NCI-H526 (cell line): ENCODE results near the gene BPTF.
"Not testable (repeated sequence)": the region's sequence is repeated elsewhere in the genome, so short reads cannot be mapped to it uniquely, and the experiment has no call there.

Source experiments
- DNase-seq, 2 experiments: peaks; one replicate each; lab custom pipeline; 2025; lab: John Stamatoyannopoulos, UW

Gene BPTF

DNA sequence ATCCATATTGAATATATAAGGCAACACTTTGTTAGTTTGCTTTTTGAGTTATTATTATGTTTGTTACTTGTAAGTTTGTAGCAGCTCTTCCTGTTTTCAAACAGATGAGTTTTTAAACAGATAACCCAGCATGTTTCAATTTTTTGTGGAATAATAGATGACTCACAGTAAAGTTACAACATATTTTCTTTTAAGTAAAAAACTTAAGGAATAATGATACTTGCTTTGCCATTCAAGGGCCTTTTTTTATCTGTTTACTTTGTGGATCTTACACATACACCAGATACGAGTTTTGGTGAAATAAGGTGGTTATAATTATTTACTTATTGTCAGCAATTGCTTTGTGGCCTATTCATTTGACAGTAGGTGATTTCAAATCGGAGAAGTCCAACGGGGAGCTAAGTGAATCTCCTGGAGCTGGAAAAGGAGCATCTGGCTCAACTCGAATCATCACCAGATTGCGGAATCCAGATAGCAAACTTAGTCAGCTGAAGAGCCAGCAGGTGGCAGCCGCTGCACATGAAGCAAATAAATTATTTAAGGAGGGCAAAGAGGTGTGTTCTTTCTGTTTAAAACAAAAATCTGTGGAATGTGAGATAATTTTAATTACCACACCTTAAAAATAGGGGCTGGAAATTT is 66.3 kb downstream of the BPTF start:
- peak in 1 of 2 experiments; percentile 9 for DNase-seq

DNA sequence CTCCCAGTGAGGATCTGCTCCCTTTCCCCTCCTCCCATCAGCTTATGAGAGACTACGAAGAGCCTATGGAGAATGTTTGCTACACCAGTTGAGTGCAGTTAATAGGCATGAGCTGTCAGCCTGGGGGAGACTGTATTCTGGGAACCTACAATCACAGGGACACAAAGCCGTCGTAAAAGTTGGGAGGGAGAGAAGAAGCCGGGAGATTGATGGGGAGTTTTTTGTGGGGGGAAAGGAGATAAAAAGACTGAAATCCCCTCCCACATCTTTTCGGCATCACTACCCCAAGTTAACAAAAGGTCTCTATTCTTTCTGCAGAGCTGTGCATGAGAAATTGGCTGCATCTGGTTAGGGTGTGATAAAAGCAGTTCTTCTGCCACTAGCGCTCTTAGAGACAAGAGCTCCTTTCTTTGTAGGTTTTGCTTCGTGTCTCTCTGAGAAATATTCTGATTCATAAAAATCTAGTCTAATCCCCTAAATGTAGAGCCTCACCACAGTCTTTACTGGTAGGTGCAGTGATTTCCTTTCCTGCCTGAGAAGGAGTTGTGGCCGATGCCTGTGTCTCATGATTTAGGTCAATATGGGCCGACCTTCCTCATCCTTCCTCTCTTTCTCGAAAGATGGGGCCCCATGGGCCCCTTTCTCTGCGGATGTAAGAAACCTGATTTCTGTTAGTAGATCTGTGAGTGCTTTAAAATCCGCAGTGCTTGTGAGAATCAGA is 77.4 kb downstream of the BPTF start:
- DNase-seq, result no peak

DNA sequence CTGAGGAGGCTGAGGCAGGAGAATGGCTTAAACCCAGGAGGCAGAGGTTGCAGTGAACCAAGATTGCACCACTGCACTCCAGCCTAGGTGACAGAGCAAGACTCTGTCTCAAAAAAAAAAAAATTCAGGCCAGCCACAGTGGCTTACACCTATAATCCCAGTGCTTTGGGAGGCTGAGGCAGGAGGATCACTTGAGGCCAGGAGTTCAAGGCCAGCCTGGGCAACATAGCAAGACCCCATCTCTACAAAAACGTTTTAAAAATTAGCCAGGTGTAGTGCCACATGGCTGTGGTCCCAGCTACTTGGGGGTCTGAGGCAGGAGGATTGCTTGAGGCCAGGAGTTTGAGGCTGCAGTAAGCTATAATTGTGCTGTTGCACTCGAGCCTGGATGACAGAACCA is 80.0 kb downstream of the BPTF start:
- DNase-seq, result not testable (repeated sequence)

DNA sequence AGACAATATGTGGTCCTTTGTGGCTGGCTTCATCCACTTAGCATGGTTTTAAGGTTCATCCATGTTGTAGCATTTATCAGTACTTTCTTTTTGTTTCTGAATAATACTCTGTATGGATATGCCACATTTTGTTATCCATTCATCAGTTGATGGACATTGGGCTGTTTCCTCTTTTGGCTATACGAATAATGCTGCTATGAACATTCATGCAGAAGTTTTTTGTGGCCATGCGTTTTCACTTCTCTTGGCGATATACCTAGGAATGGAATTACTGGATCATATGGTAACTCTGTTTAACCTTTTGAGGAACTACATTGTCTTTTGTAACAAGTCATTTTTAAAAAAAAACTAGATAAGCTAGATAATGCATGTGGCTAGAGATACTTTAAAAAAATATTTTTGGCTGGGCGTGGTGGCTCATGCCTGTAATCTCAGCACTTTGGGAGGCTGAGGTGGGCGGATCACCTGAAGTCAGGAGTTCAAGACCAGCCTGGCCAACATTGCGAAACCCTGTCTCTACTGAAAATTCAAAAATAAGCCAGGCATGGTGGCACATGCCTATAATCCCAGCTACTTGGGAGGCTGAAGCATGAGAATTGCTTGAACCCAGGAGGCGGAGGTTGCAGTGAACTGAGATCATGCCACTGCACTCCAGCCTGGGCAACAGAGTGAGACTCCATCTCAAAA is 85.0 kb downstream of the BPTF start:
- not testable (repeated sequence) for DNase-seq

DNA sequence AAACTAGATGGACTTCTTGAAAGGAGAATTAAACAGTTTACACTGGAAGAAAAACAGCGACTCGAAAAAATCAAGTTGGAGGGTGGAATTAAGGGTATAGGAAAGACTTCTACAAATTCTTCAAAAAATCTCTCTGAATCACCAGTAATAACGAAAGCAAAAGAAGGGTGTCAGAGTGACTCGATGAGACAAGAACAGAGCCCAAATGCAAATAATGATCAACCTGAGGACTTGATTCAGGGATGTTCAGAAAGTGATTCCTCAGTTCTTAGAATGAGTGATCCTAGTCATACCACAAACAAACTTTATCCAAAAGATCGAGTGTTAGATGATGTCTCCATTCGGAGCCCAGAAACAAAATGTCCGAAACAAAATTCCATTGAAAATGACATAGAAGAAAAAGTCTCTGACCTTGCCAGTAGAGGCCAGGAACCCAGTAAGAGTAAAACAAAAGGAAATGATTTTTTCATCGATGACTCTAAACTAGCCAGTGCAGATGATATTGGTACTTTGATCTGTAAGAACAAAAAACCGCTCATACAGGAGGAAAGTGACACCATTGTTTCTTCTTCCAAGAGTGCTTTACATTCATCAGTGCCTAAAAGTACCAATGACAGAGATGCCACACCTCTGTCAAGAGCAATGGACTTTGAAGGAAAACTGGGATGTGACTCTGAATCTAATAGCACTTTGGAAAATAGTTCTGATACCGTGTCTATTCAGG is 85.9 kb downstream of the BPTF start:
- DNase-seq, result no peak

DNA sequence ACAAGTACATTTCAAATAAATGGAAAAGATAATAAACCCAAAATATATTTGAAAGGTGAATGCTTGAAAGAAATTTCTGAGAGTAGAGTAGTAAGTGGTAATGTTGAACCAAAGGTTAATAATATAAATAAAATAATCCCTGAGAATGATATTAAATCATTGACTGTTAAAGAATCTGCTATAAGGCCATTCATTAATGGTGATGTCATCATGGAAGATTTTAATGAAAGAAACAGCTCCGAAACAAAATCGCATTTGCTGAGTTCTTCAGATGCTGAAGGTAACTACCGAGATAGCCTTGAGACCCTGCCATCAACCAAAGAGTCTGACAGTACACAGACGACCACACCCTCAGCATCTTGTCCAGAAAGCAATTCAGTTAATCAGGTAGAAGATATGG is 86.8 kb downstream of the BPTF start:
- DNase-seq, result no peak

DNA sequence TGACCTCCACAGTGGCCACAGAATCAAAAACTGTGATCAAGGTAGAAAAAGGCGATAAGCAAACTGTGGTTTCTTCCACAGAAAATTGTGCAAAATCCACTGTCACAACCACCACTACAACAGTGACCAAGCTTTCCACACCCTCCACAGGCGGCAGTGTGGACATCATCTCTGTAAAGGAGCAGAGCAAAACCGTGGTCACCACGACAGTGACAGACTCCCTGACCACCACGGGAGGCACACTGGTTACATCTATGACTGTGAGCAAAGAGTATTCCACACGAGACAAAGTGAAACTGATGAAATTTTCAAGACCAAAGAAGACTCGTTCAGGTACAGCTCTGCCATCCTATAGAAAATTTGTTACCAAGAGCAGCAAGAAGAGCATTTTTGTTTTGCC is 87.4 kb downstream of the BPTF start:
- no peak for DNase-seq

DNA sequence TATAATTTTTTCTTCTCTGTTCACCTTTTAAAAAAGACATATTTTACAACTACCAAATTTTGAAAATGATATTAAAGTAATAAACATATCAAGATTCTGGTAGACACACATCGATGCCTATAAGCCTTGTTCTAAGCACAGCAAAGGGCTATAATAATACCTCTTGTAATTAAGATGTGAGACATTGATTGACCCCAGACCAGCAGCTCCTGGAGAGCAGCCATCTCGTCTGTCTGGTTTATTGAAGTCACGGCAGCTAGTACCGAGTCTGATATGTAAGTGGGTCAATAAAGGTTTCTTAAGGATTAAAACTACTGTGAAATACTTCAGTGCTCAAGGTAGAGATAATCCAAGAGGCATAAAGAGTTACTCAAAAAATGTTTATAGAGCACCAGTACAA is 94.9 kb downstream of the BPTF start:
- DNase-seq, result no peak

DNA sequence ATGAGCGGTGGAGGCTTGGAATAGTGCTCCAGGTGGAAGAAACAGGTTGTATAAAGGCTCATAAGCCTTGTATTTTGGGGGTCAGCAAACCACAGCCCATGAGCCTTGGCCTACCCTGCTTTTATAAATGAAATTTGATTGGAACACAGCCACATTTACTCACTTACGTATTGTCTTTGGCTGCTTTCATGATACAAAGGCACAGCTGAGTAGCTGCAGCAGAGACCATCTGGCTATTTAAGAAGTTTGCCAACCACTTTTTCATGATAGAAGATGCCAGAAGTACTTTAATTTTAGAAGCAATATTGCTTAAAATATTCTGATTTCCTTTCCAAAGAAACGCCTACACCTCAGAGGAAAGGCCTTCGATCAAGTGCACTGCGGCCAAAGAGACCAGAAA is 97.2 kb downstream of the BPTF start:
- DNase-seq, result no peak

DNA sequence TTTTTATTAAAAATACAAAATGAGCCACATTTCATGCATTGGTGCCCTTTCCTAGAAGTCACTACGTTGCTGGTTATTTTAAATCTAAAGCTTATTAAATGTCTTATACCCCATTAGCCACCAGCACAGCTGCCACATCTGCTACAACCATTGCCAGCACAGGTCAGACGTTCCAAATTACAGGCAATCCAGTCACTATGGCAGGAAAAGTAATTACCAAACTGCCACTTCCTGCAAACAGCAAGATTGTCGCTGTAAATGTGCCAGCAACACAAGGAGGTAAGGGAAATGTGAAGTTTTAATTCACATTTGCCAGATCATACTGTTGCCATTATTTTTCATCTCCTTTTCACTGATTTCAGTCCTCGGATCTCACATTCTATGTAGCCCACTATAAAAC is 103.5 kb downstream of the BPTF start:
- not testable (repeated sequence) for DNase-seq

DNA sequence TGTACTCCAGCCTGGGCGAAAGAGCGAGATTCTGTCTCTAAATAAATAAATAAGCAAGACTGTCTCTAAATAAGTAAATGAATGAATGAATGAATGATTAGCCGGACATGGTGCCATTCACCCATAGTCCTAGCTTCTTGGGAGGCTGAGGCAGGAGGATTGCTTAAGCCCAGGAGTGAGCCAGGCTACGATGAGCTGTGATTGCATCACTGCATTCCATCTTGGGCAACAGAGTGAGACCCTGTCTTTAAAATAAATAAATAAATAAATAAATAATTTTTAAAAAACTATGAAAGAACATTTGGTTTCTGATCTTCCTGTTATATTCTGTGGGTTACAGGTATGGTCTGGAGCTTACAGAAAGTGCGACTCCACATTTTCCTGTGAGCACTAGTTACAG is 105.9 kb downstream of the BPTF start:
- no peak for DNase-seq

DNA sequence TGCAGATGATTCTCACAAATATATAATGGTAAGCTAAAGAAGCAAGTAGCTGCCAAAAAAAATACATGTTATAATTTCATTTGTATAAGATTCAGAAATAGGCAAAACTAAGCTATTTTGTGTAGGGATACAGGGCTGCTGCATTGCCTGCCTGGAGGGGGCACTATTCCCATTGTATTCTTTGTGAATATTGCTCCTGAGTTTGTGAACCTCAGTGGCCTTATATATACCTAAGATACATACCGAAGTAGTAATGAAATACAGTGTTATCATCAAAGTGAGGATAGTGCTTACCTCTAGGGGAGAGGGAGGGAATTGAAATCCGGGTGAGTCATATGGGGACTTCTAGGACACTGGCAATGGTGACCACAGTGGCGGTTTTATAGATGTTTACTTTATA is 117.5 kb downstream of the BPTF start:
- peak; percentile 8 to 20 for DNase-seq

DNA sequence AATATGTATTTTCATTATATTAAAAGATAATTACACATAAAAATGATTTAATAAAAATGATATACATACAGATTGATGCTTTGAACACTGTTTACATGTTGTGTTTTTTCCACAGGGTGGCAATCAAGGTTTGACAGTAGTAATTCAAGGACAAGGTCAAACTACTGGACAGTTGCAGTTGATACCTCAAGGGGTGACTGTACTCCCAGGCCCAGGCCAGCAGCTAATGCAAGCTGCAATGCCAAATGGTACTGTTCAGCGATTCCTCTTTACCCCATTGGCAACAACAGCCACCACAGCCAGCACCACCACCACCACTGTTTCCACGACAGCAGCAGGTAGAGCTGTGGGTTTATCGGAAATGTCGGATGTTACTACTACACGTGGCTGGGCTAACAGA is 118.7 kb downstream of the BPTF start:
- no peak for DNase-seq

DNA sequence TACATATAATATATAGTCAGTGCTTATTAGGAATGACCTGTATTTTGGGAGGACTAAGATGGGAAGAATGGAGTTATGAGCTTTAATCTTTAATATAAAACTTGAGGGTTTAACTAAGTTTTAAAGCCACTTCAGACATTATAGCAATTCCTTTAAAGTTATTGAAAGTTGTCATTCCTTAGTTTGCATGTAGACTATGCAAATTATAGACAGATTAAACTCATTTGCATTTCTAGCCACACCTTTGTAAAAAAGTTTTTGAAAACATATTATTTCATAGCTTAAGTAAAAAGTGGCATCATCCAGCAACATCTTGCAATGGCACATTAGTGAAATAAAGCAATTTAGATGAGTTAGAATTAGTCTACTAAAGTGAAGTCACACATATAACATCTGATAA is 121.2 kb downstream of the BPTF start:
- no peak for DNase-seq

DNA sequence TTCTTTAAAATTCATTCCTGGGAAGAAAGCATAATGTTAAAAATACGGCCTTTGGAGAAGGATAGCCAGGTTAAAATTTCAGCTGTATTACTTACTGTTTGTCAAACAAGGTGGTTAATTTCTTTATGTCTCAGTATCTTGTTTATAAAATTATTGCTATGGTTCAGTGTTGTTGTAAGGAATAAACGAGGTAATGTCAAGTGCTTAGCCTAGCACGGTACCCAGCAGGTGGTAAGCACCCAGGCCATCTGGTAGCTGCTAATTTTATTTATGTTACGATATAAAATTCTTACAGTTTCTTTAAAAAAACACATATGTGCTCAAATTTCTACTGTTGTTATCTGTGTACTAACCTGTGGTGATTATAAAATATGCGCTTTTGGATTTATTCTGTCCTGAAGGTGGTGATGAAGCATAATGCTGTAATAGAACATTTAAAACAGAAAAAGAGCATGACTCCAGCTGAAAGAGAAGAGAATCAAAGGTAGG is 122.1 kb downstream of the BPTF start:
- DNase-seq, result no peak

DNA sequence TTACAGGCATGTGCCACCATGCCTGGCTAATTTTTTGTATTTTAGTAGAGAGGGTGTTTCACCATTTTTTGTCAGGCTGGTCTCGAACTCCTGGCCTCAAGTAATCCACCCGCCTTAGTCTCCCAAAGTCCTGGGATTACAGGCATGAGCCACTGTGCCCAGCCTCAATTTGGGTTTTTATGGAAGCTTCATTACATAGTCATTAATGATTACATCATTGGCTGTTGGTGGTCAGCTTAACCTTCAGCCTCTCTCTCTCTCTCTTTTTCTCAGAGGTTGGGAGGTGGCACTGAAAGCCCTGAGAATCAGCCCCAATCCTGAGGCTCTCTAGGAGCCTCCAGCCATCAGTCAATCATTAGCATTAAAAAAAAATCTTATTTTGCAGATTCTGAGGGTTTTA is 125.6 kb downstream of the BPTF start:
- DNase-seq, result no peak

DNA sequence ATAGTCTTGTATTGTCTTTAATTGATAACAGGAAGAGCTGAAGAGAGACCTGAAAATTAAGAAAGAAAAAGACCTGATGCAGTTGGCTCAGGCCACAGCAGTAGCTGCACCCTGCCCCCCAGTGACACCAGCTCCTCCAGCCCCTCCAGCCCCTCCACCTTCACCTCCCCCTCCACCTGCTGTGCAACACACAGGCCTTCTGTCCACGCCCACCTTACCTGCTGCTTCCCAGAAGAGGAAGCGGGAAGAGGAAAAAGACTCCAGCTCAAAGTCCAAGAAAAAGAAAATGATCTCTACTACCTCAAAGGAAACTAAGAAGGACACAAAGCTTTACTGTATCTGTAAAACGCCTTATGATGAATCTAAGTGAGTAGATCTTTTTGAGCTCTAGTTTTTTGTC is 134.2 kb downstream of the BPTF start:
- DNase-seq, result no peak

DNA sequence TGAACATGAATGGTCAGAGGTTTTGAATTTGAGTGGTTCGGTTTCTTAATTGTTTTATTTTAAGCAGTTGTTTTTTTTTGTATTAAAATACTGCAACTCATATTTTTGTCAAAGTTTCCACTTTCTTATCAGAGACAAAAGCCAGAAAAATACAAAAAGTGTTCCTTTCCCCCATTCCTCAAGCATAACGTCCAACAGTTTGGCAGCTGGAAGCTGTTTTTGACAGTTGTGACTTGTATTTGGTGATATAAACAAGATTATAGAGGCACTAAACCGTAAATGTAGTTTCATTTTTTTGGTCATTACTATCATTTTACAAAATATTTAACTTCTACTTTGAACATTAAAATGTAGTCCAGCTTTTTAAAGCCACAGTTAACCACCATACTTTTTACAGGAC is 135.0 kb downstream of the BPTF start:
- DNase-seq, result not testable (repeated sequence)

DNA sequence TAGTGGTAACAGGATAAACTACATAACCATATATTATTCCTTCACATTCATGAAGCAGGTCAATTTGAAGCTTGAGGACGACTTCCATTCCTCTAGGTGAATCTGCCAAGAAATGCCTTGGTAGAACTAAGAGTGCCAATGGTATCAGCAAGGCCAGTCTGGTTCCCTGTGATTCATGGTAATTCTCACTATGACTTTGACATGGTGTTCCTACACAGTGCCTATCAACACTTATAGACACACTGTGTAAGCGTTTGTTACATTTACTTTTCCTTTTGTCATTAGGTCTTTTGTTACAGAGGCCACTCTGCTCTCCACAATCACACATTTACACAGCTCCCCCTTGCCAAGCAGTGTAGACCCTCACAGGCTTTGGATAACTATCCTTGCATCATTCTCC is 136.9 kb downstream of the BPTF start:
- not testable (repeated sequence) for DNase-seq

DNA sequence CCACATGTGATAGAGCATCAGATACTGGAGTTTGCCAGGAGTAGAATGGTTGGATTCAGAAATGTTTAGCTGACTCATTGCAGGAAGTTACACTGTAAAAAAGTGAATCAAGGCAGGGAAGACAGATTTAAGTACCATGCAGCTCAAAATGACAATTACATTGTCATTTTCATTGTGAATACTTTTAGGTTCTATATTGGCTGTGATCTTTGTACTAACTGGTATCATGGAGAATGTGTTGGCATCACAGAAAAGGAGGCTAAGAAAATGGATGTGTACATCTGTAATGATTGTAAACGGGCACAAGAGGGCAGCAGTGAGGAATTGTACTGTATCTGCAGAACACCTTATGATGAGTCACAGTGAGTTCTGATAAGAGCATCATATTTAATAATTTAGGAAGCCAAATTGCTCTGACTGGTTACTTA is 137.9 kb downstream of the BPTF start:
- DNase-seq, result peak; percentile 27 to 78

DNA sequence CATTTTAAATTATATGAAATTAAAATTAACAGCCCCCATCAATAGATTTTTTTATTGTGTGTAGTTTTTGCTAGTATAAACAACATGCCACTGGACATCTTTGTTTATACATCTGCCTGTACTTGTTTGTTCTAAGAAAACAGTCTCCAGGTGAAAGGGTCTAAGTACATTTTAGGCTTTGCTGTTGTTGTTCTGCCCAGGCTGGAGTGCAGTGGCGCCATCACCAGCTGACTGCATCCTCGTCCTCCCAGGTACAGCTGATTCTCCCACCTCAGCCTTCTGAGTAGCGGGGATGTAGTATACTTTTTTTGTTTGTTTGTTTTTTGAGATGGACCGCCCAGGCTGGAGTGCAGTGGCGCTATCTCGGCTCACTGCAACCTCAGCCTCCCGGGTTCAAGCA is 145.5 kb downstream of the BPTF start:
- DNase-seq, result no peak

DNA sequence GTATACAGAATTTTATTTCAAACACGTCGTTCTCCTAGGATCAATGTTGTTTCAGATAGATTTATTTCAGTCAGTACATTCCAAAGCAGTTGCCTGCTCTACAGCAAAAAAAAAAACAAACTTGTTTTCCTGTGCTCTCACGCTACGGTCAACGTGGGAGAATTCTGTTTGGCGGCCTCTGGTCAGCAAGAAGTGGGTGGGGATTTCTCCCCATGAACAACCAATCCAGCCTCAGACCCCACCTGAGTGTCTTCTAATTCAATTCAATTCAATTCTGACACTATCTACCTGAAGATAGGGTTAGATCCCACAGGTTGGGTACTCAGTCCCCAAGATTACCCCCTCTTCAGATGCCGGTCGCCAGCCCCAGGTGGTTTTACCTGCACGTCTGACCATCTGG is 148.9 kb downstream of the BPTF start:
- DNase-seq, result no peak
